Measurements from ENCODE around the gene TIMM8B.
"Not testable (repeated sequence)": the region's sequence is repeated elsewhere in the genome, so short reads cannot be mapped to it uniquely, and the experiment has no call there.

The TIMM8B gene, protein sequence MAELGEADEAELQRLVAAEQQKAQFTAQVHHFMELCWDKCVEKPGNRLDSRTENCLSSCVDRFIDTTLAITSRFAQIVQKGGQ

DNA sequence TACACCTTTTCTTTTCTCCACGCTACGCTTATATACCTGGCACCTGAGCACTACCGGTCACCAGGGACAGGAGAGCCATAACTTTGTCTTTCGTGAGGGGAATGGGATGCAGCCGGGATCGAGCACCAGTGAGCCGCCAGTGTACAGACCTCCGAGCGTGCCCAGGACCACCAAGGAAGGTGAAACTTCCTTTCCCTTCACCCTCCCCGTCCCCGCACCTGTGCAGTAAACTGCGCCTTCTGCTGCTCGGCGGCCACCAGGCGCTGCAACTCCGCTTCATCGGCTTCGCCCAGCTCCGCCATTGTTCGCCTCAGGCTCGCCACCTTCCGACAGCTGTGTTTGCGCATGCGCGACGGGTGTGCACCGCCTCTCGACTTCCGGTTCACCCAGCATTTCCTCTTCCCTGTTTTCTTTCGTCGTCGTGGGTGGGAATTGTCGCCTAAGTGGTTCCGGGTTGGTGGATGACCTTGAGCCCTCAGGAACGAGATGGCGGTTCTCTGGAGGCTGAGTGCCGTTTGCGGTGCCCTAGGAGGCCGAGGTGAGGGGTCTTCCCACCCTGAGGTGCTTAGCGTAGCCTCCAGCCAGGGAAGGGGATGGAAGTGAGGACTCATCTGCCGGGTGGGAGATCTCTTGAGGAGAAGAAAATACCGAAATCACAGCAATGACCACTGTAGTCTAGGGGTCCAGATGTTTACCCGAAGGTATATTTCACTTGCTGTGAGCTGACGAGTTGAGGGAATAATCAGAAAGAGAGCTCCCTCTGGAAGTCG, at the start of gene TIMM8B, which contains the start of gene SDHD:
TIMM8B (minus strand) TSS at position 335 of the 770 bp plus-strand sequence; CDS start at position 302, 33 bp downstream.
SDHD (plus strand) TSS at position 452 of the 770 bp plus-strand sequence; CDS start at position 487, 35 bp downstream.
- DNase-seq (ENCODE audit: low spot score): peak; percentile 99

DNA sequence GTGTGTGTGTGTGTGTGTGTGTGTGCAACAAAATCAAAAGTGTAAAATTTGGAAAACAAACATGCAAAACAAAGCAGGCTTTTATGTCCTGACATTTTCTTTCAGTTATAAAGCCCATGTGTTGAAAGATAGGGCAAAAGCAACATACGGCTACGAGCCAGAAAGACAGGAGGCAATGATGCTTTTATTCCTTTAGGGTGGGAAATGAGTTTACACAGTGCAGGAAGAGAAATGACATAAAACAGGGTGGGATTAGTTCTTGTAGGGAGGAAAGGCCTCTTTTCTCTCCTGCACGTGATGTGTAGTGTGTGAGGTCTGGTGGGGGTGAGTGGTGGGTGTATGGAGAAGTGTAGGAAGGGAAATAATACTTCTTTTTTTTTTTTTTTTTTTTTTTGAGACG, 47.9 kb upstream of the TIMM8B start:
- no peak for DNase-seq (ENCODE audit: low spot score)

DNA sequence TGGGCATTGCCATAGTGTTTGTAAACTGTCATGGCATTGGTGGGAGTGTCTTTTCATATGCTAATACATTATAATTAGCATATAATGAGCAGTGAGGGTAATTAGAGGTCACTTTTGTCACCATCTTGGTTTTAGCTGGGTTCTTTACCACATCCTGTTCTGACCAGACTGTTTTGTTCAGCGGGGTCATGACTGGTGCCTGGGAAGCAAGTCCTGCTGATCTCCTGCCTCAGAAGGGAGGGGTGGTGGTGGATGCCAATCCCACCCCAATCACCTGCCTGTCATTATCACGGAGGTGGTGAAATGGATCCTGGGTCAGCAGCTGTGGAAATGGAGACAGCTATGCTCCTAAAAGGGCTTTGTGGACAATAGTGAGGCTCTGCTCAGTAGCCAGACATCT, 46.2 kb upstream of the TIMM8B start:
- DNase-seq (ENCODE audit: low spot score): no peak

DNA sequence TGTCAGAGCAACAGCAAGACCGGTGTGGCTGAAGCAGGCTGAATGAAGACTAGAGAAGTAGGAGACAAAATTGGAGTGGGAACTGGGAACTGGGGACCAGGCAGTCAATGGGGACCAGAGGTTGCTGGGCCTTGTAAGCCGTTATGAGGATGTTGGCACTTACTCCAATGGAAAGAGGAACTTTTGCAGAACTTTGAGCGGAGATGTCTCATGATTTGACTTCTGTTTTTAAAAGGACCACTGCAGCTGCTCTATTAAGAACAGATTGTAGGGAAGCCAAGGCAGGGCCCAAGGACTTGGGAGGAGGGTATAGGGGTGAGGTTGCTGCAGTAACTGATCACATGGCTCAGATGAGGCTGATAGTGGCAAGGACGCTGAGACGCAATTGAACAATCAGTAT, 43.1 kb upstream of the TIMM8B start:
- DNase-seq (ENCODE audit: low spot score): no peak

DNA sequence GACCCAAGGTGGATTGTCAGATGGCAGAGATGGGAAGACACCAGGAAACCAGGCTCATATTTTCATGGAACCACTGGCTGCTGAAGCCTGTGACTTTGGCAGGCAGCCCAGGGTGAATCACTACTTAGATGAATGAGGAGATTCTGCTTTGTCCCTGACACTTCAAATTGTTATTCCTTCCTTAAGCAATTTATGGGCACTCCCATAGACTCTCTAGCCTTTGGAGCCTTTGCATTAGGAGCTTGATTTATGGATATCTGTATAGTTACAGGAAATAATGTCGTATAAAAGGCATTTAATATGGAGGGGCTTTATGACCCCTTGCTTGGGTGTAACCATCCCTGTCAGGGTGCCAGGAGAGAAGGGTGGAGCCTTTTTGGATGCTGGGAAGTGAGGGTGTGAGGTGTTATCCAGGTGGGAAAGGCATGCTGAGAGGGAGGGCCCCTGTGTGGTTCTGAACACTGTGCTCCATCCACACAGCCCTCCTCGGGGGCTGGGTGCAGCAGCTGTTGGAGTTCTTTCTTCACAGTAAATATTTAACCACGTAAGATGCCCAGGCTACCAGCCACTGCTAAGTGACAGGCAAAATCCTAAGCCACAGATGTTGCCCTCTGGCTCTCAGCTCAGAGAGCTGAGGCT, 42.0 kb upstream of the TIMM8B start:
- peak; percentile 90 for DNase-seq (ENCODE audit: low spot score)

DNA sequence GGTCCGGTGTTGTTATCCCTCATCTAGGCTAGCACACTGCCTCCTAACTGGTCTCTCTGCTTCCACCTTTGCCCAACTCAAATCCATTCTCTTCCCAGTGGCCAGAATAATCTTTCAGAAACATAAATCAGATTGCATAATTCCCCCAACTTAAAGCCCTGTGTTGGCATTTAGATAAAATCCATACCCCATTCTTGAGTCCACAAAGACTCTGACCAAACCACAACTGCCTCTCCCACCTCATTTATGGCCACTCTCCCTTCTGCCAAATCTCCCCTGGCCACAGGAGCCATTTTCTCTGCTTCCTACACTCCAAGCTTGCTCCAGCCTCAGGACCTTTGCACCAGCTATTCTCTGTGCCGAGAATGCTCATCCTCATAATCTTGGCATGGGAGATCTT, 40.5 kb upstream of the TIMM8B start:
- no peak for DNase-seq (ENCODE audit: low spot score)

DNA sequence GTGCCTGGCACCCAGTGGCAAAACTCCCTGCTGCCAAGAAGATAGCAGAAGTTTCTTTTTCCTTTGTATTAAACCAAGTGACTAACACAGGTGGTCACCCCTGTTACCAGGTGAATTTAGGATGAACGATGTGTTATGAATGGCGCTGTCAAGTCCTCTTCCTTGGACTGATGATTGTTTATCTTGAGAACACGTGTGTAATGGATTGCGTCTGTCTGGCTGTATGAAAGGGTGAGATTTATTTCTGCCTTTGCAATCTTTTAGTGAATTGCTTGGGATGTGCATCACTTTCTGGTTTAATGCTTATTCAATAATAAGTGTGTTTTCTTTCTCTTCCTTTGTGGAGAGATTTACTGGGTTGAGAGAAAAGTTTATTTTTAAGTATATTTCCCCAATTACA, 36.6 kb upstream of the TIMM8B start:
- DNase-seq (ENCODE audit: low spot score): no peak

DNA sequence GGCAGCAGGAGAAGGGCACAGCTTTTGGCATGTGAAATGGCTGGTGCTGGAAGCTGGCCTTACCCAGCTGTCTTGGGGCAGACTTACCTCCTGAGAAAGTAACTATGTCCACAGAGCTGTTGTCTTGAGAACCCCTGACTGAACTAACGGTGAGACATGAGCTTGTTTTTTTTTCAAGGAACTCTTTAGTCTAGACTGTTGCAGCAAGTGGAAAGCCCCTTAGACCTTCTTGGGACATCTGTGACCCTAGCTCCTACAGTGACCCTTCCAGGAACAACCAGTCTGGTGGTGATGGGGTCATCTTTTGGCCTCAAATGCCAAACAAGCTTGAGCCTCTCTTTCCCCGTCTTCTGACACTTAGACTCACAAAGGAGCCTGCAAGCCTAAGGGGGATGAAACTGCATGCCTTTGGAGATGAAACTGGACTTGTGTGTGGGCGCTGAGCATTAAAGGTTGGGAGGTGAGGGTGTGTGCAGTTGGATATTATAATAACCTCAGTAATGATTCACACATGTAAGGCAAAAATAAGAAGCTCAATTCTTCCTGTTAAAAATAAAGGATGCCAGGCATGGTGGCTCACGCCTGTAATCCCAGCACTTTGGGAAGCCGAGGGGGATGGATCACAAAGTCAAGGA, 35.5 kb upstream of the TIMM8B start:
- DNase-seq (ENCODE audit: low spot score): no peak

DNA sequence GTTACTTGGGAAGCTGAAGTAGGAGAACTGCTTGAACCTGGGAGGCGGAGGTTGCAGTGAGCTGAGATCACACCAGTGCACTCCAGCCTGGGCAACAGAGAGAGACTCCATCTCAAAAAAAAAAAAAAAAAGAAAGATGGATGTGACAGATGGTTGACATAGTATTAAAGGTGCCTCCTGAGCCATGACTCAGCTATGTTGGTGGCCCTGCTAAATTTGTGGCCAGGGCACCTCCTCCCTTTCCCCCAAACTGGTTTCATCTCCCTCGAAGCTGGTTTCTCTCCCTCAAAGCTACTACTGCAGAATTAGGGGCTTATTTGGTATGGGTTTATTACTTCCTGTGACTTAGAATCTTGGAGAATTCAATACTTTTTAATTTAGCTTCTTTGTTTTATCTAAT, 31.6 kb upstream of the TIMM8B start:
- no peak for DNase-seq (ENCODE audit: low spot score)

DNA sequence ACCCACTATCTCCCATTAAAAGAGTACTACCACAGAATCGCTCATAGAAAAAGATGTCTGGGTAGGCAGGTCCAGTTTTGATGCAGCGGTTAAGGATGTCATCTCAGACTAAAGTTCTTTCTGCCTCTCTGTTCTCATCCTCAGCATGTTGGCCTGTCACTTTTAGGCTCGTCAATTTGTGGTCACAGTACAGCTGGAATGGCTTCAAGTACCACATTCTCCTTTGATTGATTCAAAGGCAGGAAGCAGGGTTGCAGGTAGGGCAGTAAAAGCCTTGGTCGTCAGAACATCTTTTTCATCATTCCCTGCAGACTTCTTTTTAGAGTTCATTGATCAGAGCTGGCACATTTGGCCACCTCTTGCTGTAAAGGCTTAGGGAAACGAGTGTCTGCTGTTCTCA, 28.8 kb upstream of the TIMM8B start:
- no peak for DNase-seq (ENCODE audit: low spot score)

DNA sequence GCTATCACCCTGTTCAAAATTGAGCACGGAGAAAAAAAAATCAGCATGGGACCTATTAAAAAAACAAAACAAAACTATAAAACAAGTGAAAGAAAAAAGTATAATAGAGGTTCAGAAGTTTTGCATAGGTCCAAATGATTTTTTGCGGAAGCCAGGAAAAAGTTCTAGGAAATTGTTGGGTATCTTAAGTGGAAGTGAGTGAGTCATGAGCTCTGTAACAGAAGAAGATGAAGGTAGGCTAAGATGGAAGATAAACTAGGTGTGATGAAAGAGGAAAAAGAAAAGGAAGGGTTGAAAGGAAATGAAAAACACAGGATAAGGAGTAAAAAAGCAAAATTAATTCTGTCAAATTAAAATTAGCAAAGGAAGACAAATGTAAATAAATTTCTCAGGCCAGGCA, 27.9 kb upstream of the TIMM8B start:
- no peak for DNase-seq (ENCODE audit: low spot score)

DNA sequence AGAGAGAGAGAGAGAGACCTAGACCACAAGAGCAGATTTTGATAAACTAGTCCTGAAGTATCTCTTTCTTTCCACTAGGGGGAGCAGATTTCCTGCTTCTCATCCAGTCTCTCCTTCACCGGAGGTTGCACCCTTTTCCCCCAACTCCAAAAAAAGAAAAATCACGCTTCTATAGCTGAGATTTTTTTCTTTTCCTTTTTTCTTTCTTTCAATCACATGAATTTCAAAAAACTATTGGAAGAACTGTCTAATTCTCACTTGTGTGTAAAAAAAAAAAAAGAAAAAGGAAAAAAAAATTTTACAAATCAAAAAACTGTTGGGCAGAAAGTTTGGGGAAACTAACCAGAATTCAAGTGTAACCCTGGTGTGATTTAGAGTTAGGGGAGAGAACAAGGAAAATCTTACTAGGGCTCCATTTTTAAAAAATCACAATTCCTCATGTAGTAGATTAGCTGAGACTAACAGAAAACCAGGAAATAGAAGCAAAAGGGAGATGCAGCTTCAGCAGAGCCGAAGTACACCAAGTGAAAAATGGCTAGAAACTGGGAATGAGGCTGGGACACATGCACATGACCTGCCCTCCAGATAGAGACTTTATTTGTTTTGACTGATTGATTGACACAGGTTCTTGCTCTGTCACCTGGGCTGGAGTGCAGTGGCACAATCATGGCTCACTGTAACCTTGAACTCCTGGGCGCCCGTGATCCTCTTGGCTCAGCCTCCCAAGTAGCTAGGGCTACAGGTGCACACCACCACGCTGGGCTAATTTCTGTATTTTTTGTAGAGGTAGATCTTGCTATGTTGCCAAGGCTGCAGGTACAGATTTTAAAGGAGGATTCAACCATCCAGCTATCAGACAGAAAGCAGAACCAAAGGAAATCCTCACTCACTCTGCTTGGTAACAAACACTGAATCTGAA, 27.2 kb upstream of the TIMM8B start:
- DNase-seq (ENCODE audit: low spot score): peak; percentile 30

DNA sequence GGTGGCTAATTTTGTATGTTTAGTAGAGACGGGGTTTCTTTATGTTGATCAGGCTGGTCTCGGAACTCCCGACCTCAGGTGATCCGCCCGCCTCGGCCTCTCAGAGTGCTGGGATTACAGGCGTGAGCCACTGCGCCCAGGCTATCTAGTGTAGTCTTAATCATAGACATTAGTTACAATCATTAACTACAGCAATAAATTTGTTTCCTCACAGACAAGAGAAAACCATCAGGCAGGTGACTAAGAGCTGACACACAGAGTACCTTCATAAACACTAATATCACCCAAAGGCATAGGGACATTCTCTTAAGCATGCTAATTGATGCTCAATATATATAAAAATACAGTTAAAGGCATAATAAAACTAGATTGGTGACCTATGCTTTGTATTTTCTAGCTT, 19.5 kb upstream of the TIMM8B start:
- DNase-seq (ENCODE audit: low spot score): no peak

DNA sequence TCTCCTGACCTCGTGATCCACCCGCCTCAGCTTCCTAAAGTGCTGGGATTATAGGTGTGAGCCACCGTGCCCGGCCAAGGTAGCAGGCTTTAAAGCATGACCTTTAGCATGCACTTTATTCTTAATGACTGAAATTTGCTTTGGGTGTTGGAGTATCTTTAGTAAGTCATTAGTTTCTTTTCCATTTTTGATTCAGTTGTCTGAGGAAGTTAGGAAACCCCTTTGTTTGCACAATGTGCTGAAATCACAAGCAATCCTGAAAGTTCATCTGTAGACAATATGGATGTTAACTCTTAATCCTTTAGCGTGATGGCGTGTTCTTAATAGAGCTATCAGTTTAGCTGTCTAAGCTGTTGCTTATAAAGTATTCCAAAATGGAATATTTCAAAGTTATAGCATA, 16.9 kb upstream of the TIMM8B start:
- no peak for DNase-seq (ENCODE audit: low spot score)

DNA sequence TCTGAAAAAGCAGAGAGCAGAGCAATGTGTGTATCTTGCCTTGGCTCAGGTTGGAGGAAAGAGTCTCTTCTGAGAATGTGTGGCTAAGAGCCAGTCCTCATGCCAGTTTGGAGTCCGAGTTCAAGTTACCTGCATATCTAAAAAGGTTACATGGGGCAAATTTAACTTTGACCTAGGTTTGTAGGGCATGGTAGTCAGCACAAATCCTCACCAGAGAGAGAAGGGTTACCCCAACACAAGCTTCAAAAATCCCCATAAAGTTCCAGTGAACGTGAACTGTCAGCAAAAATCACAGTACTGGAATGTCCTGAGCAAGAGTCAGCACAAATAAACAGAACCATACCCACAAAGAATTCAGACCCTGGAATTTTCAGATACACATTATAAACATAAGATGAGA, 13.9 kb upstream of the TIMM8B start:
- DNase-seq (ENCODE audit: low spot score): no peak

DNA sequence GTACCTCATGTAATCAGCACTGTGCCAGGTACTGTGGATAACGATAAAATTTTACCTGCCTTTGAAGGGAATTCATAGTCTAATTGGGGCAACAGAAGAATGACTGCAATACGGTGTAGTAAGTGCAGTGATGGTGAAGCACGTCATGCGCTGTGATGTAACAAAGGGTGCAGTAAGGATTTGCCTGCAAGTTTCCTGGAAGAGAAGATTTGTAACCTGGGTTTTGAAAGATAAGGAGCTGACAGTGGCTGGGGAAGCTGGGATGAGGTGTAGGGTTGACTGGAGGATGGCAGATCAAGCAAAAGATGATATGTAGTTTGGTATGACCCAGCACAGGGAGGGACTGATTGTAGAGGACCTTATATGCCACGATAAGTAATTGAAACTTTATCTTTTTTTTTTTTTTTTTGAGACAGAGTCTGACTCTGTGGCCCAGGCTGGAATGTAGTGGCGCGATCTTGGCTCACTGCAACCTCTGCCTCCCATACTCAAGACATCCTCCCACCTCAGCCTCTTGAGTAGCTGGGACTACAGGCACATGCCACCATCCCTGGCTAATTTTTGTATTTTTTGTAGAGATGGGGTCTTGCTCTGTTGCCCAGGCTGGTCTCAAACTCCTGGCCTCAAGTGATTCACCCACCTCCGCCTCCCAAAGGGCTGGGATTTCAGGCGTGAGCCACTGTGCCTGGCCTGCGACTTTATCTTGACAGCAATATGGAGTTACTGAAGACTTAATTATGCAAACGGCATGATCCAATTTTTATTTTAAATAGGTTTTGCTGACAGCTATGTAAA, 11.4 kb upstream of the TIMM8B start:
- no peak for DNase-seq (ENCODE audit: low spot score)

DNA sequence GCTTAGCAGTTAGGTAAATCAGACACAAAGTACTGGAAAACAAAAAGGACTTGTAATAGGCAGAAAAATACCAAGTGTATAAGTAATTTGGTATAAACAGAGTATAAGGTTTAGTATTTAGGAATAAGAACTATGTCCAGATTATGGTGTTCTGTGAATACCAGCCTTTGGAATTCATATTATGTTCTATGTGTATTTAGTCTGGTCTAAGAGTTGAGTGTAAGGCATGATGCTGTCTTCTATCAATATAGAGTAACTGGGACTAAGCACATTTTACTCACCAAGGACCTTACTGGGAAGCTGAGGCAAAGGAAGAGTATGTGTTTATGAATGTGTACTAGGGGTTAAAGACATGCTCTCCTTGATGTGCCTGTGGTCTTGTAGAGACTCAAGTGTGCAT, 9.6 kb upstream of the TIMM8B start:
- DNase-seq (ENCODE audit: low spot score): no peak

DNA sequence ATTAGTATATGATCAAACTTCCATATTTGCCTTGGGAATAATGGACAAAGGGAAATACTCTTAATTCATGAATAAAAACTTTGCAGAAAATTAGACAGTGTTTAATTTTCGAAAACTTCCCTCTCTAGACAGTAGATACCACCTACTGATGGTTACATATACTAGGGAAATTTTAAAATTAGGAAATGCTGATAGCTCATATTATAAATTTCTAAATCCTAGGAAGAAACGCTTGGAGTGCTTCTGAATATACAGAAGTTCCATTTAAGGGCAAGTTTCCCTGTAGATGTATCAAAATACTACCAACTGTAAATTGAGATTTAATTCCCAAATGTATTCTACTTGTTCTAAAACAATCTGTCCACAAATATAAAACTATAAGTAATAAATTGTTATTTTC, 8.7 kb upstream of the TIMM8B start:
- not testable (repeated sequence) for DNase-seq (ENCODE audit: low spot score)

DNA sequence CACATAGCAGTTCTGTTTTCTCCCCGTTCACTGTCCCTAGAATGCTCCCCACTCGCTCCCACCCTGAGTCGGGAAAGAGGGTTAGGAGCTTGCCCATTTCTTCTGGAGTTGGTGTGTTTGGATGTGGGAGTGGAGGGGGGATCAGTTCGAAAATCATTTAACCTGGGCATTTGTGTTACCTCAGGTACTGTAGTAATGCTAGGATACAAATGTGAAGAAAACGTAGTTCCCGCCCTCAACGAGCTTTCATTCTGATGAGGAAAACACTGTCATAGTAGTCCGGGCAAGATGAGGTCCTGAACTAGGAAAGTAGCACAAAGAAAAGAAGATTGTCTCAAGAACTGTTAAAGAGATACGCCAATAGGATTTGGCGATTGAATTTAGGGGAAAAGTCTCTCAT, 656 bp upstream of the TIMM8B start:
- DNase-seq (ENCODE audit: low spot score): no peak

DNA sequence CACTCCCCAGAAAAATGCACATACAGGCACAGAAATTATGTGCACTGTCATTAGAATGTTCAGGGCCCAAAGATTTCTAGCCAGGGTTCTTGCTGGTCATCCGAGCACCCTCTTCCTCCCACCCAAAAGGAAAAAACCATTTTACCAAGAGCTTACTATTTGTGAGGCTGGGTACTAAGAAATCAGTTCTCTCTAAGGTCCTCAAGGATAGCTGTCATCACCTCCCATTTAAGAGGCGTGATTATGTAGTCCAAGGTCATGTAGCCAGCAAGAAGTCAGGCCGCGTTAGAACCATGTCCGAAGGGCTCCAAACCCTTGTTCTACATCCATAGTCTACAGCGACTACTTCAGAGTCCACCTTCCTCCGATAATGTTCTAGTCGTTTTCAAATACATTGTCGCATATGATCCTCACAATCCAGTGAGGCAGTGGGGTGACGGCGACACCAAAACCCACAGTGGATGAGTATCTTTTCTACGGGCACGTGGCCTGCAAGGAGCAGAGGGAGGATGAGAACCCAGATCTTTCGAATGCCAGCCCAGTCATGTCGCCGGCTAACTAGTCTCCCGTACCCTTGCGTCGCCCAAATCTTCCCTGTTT, 634 bp downstream of the TIMM8B start:
- peak; percentile 37 for DNase-seq (ENCODE audit: low spot score)

DNA sequence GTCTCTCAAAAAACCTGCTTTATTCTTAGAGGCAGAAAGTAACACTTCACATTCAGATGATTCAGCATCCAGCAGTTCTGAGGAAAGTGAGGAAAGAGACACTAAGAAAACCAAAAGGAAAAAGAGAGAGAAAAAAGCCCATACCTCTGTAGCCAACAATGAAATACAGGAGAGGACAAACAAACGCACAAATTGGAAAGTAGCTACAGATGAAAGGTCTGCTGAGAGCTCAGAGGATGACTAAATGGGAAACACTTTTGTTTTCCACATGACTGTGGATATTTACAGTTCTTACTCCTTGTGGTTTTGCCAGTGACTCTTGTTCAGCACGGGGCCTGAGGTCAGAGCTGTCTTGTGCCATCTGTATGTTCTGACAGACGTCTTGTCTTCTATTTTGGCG, 3.8 kb downstream of the TIMM8B start:
- no peak for DNase-seq (ENCODE audit: low spot score)
